HG02588 (cell line): ENCODE data around the gene FGGY.
"Not testable (repeated sequence)": the region's sequence is repeated elsewhere in the genome, so short reads cannot be mapped to it uniquely, and the experiment has no call there.

Experiments used
- ATAC-seq: cut with Tn5 transposase; IDR thresholded peaks from one replicate; pipeline ENCODE4 v1.9.1; 2021; ENCODE audit warnings: mild to moderate bottlenecking, moderate library complexity; ENCODE audit not compliant: unreplicated experiment

Gene FGGY

GRCh38 chr1:59346429-59346828 lies 49.5 kb downstream of the FGGY start:
- ATAC-seq: no peak

- ATAC-seq: no peak
These were observed 52.2 kb downstream of the FGGY start for GRCh38 chr1:59349101-59349500.

GRCh38 chr1:59350521-59350920 lies 53.6 kb downstream of the FGGY start:
- ATAC-seq: no peak

GRCh38 chr1:59352065-59352464 lies 55.2 kb downstream of the FGGY start:
- no peak for ATAC-seq

- no peak for ATAC-seq
These were observed 56.6 kb downstream of the FGGY start for GRCh38 chr1:59353453-59353852.

GRCh38 chr1:59354239-59354638 lies 57.3 kb downstream of the FGGY start:
- ATAC-seq: not testable (repeated sequence)

- ATAC-seq: no peak
These were observed 57.9 kb downstream of the FGGY start for GRCh38 chr1:59354709-59355337.

- peak; percentile 66 for ATAC-seq
These were observed 58.5 kb downstream of the FGGY start for GRCh38 chr1:59355361-59355760.

GRCh38 chr1:59356627-59357026 lies 59.7 kb downstream of the FGGY start:
- no peak for ATAC-seq

GRCh38 chr1:59357645-59358320 lies 60.9 kb downstream of the FGGY start:
- no peak for ATAC-seq

- no peak for ATAC-seq
These were observed 62.4 kb downstream of the FGGY start for GRCh38 chr1:59359325-59359724.

- no peak for ATAC-seq
These were observed 63.3 kb downstream of the FGGY start for GRCh38 chr1:59360170-59360569.

- no peak for ATAC-seq
These were observed 63.8 kb downstream of the FGGY start for GRCh38 chr1:59360729-59361128.

- ATAC-seq: no peak
These were observed 64.9 kb downstream of the FGGY start for GRCh38 chr1:59361766-59362165.

GRCh38 chr1:59364037-59364436 lies 67.1 kb downstream of the FGGY start:
- no peak for ATAC-seq

- no peak for ATAC-seq
These were observed 69.5 kb downstream of the FGGY start for GRCh38 chr1:59366346-59366745.

GRCh38 chr1:59367301-59368007 lies 70.6 kb downstream of the FGGY start:
- ATAC-seq: no peak

GRCh38 chr1:59368008-59368670 lies 71.2 kb downstream of the FGGY start:
- no peak for ATAC-seq

- no peak for ATAC-seq
These were observed 78.7 kb downstream of the FGGY start for GRCh38 chr1:59375321-59376220.

- ATAC-seq: no peak
These were observed 80.5 kb downstream of the FGGY start for GRCh38 chr1:59377350-59377904.
